ENCODE data around the gene P4HA1. TPM values are rescaled to one million over a fixed set of nuclear protein-coding genes. Genes with fewer than 3 reads are reported as not detected.

P4HA1 gene
- total and polyA plus RNA-seq, 12 donors: 9.2 to 109 (median 45.1) TPM

GRCh38 chr10:73136627-73137026 is 40.0 kb upstream of the P4HA1 start:
- Histone ChIP-seq H3K4me3 (no peak overlapping the region), H3K9me3 (replicated peaks in 1 of 3) (no peaks in the 10 kb centered on the region), H3K27ac (no peak overlapping the region), H3K36me3 (replicated peaks in 1 of 2) (peaks cover 0 to 92% of the 10 kb centered on the region in 2 donors), H3K4me1 (replicated peaks in 1 of 2) (peaks cover 0 to 6% of the 10 kb centered on the region in 2 donors), H3K27me3 (no peaks in the 10 kb centered on the region)
- 46 to 61% (median 50%) methylated on average over 2 of the region's 2 CpGs for WGBS, 4 donors
- TF ChIP-seq POLR2A (IDR thresholded peaks at IDR 0.05) (no peak), CTCF (IDR thresholded peaks at IDR 0.05) (no peak)
- no peak for DNase-seq
- intact Hi-C loops (cut with DNase I): no loop called here

- no peak overlapping the region for H3K4me3 ChIP-seq
- peaks cover 0 to 9% of the 10 kb centered on the region in 2 donors for H3K4me1 ChIP-seq (replicated peaks in 1 of 2)
- DNase-seq: no peak
- intact Hi-C loops (cut with DNase I): no loop called here
- no peaks in the 10 kb centered on the region for H3K27me3 ChIP-seq
- no peak for TF ChIP-seq CTCF (IDR thresholded peaks at IDR 0.05)
- no peak for TF ChIP-seq POLR2A (IDR thresholded peaks at IDR 0.05)
- WGBS, 4 donors: 91 to 96% (median 92%) methylated on average over 3 of the region's 3 CpGs
- no peaks in the 10 kb centered on the region for H3K9me3 ChIP-seq (replicated peaks in 1 of 3)
- H3K27ac ChIP-seq: no peak overlapping the region
- peaks cover 0 to 78% of the 10 kb centered on the region in 2 donors for H3K36me3 ChIP-seq (replicated peaks in 1 of 2)
These were observed 38.1 kb upstream of the P4HA1 start for GRCh38 chr10:73134727-73135126.

GRCh38 chr10:73131913-73132686 is 35.4 kb upstream of the P4HA1 start:
- TF ChIP-seq POLR2A (IDR thresholded peaks at IDR 0.05): no peak
- TF ChIP-seq CTCF (IDR thresholded peaks at IDR 0.05): no peak
- Histone ChIP-seq H3K9me3 (replicated peaks in 1 of 3) (no peaks in the 10 kb centered on the region), H3K4me1 (replicated peaks in 1 of 2) (peaks cover 0 to 9% of the 10 kb centered on the region in 2 donors), H3K4me3 (no peak overlapping the region), H3K27me3 (no peaks in the 10 kb centered on the region), H3K27ac (peak overlapping the region in 1 of 5 donors; percentile 5), H3K36me3 (replicated peaks in 1 of 2) (peaks cover 0 to 66% of the 10 kb centered on the region in 2 donors)
- DNase-seq: no peak
- intact Hi-C loops (cut with DNase I): no loop called here
- 92 to 100% (median 98%) methylated on average over 2 of the region's 2 CpGs for WGBS, 4 donors

- Histone ChIP-seq H3K27me3 (no peaks in the 10 kb centered on the region), H3K4me1 (replicated peaks in 1 of 2) (peaks cover 0 to 9% of the 10 kb centered on the region in 2 donors), H3K4me3 (no peak overlapping the region), H3K9me3 (replicated peaks in 1 of 3) (no peaks in the 10 kb centered on the region), H3K27ac (peak overlapping the region in 1 of 5 donors; percentile 5), H3K36me3 (replicated peaks in 1 of 2) (peaks cover 0 to 66% of the 10 kb centered on the region in 2 donors)
- no peak for TF ChIP-seq CTCF (IDR thresholded peaks at IDR 0.05)
- no peak for DNase-seq
- intact Hi-C loops (cut with DNase I): no loop called here
- WGBS, 4 donors: 30 to 52% (median 46%) methylated on average over 2 of the region's 2 CpGs
These were observed 34.6 kb upstream of the P4HA1 start for GRCh38 chr10:73131301-73131700.
